Stromal cell of bone marrow (primary cell): ENCODE results near the gene CD160.
"Not testable (repeated sequence)": the region's sequence is repeated elsewhere in the genome, so short reads cannot be mapped to it uniquely, and the experiment has no call there.

Source experiments
- DNase-seq: peaks from one replicate; pipeline ENCODE4 v3.0.0-alpha.2; 2012; ENCODE audit warnings: low read depth

Gene CD160

DNA sequence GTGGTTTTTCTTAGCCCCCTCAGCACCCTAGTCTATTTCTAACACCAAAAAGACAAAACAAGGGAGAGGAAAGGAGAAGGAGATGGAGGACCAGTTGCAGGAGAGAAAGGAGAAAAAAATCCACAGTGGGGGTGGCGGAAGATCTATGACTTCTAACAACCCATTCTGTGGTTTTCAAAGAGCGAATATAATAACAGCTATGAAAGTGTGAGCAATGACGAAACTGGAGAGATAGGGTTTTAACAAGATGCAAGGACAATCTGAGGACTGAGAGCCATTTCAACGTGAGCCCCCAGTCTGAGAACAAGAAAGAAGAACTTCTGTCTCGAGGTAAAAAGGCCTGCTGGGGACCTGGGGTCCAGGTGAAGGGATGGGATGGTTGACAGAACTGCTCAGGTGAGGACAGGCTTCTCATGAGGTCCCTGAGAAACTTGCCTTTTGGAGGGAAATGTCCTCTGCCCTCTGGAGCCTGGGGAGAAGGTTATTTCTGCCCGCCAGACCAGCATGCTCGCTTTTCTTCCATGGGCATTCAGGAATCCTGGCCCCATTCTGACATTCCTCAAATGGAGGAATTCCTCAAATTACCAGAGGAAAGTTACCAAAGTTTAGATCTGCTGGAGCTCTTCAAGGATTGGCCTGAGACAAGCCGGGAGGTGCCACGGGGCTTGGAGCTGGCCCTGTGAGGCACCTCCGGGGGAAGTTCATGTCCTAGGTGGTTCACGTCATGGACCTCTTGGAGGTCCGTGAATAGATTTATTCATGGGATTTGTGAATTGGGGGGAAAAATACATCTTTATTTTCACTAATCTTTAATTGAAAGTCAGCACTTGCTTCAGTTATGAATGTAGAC lies at the start of gene CD160:
Gene CD160, plus strand, starts transcription at position 270 of the 850 bp plus-strand sequence. CDS start 8,829 bp downstream, outside the sequence.
- no peak for DNase-seq

DNA sequence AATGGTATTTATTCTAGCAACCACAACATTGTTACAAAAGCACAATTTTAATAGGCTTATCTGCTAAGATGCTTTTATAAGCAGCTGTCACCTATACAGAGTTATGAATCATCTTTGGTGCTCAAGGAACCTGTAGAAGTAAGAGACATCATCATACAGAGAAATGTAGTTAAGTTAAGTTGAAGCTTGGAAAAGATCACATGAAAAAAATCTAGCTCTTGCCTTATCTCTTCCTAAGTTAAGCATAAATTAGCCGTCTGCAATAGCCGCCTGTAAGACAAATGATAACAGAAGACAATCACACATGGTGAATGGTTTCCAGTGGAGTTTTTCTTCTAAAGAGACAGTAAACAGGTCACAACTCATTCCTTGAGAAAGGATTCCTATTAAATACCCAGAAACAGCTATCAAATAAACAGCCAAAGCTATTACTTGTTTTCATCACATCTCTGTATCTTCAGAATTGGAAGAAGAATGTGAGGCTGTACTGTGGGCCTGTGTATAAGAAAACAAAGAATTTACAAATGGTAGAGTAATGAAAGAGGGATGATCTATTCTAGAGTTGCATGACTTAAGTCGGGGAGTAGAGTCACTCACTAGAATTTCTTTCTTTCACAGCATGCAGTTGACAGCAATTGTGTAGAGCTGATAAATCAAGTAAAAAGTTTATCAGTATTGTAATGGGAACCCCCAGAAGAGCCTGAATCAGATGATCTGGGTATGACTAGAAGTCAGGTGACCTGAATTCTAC lies 48.1 kb upstream of the CD160 start:
- not testable (repeated sequence) for DNase-seq

GRCh38 chr1:145673217-145673616 lies 46.1 kb upstream of the CD160 start:
- DNase-seq, result not testable (repeated sequence)

DNA sequence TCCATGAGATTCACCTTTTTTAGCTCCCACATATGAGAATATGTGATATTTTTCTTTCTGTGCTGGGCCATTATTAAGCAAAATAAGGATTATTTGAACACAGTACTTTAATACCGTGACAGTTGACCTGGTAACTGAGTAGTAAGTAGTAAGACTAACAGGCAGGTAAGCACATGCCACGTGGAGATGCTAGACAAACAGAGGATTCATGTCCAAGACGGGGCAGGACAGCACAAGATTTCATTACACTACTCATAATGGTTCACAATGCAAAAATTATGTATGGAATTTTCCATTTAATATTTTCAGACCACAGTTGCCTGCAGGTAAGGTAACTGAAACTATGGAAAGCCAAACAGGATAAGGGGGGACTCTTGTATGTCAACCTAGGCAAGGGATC lies 34.4 kb upstream of the CD160 start:
- DNase-seq, result not testable (repeated sequence)

DNA sequence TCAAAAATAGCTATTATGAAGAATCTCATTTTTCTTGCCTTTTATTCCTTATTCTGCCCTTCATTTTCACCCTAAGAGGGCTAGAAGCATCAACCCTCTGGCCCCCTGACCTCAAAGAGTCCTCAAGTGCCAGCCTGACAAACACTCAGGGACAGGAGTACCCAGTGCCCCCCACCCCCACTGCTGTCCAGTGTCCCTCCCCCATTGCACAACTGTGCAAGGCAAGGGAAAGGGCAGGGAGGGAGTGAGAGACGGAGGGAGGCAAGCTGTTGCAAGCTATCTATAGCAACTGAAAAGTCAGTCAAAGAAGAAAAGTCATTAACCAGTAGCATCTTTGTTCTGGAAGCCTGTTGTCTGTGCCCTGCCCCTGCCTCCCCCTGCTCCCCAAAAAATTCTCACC lies 33.2 kb upstream of the CD160 start:
- not testable (repeated sequence) for DNase-seq

GRCh38 chr1:145688328-145688727 lies 31.0 kb upstream of the CD160 start:
- DNase-seq, result no peak

DNA sequence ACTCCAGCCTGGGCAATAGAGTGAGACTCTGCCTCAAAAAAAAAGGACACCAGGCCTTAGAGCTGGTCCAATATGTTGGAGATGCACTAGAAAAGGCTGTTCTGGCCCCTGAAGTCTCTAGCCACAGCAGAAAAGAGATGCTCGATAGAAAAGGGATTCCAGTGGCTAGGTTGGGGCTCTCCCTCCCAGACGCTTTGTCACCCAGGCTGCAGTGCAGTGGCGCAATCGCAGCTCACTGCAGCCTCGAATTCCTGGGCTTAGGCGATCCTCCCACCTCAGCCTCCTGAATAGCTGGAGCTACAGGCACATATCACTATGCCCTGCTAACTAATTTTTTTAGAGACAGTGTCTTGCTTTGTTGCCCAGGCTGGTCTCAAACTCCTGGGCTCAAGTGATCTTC lies 30.4 kb upstream of the CD160 start:
- no peak for DNase-seq

GRCh38 chr1:145689922-145690321 lies 29.4 kb upstream of the CD160 start:
- DNase-seq, result no peak

DNA sequence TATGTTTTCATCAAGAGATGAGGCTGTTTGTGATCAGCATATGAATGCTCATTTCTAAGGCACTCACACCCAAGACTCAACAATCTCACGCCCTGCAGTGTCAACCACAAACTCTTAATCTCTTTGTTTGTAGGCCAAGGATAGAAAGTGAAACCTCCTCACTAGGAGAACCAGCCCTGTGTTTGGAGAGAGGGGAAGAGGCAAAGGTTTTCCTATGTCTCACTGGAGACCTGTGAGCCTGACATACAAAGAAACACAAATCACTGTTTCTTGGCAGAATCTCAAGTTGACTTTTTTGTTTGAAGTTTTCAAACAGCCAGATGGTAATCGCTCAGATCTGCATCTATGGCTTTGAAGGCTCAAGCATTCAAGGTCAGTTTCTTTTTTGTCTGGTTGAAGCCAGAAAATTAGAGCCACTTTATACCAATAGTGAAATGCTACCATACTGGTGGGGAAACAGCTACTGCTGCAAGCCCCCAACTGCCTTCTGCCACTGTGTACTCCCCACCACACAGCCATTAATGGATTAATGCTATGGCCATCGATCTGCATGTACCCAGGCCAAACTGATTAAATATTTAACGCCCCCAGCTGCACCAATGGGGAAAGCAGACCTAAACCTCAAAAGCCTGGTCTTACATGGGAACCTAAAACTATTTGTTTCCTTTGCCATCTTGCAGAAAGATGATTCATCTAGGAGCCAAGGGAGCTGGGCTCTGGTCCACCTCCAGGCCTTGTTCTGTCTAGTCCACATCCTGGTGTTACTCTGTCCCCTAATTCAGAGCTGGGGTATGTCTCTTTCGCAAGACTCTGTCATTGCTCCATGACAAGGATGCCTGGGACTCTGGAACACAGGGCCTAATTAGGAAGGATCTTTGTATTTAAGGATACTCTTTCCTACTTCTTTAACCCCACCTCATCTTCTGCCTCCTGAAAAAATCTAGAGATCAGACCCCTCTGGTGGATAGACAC lies 28.4 kb upstream of the CD160 start:
- DNase-seq, result peak; percentile 35

DNA sequence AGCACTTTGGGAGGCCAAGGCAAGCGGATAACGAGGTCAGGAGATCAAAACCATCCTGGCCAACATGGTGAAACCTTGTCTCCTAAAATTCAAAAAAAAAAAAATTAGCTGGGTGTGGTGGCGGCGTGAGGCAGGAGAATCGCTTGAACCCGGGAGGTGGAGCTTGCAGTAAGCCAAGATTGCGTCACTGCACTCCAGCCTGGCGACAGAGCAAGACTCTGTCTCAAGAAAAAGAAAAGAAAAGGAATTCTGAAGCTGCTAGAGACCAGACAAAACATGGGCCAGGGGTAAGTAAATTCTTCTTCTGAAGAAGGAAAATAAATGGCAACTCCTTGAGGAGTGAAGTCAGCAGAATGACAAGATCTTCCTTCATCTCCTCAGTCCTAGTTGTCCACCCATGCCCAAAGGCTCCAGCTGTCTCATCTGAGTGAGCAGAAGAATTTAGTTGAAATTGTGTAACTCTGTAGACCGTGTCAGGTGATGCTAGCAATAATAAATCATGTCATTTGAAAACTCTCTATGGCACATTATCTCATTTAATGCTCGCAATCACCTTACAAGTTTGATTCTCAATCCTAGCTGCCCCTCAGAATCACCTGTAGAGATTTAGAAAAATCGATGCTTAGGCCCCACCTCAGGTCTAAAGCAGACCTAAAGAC lies 26.4 kb upstream of the CD160 start:
- DNase-seq, result no peak

DNA sequence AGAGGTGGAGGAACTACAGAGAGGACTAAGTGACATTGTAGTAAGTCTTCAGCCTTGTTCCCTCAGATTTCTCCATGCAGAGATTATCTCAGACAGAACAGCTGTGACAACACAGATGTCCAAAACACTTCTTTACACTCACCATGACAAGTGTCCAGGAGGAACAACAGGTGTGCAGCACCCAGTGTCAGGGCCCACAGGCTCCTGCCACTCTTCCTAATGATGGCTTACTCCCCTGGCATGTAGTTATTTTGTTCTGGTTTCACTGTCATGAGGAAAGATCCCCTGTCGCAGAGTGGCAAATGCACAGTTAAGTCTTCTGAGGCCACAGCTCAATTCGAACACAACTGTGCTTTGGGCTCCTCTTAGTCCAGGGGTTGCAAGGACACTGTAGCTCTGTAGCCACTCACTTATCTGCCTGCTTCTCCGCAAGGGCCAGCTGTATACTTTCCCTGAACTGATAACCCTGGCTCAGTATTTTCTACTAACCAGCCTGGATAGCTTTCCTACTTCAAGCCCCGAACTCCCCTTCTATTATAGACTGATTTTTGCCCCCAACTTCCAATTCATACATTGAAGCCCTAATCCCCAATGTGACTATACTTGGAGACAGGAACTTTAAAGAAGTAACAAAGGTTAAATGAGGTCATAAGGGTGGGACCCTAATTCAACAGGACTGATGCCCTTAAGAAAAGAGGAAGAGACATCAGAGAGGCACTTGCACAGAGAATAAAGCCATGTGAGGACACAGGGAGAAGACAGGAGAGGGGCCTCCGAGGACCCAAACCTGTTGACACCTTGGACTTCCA lies 23.3 kb upstream of the CD160 start:
- no peak for DNase-seq

DNA sequence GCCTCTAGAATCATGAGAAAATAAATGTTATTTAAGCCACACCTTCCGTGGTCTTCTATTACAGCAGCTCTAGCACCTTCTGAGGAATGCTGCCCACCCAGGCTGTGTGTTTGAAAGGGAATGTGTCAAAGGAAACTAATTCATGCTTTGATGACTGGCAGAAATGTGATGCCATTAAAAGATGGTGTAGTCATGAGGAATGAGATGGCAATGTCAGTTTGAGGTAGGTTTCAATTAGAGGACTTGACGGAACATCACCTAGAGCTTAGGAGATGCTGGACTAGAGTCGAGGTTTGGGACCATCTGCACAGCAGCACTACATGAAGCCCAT lies 22.7 kb upstream of the CD160 start:
- DNase-seq, result no peak

GRCh38 chr1:145701306-145701862 lies 17.9 kb upstream of the CD160 start:
- DNase-seq, result no peak

- no peak for DNase-seq
Measured at GRCh38 chr1:145702052-145702451, 17.2 kb upstream of the CD160 start.

DNA sequence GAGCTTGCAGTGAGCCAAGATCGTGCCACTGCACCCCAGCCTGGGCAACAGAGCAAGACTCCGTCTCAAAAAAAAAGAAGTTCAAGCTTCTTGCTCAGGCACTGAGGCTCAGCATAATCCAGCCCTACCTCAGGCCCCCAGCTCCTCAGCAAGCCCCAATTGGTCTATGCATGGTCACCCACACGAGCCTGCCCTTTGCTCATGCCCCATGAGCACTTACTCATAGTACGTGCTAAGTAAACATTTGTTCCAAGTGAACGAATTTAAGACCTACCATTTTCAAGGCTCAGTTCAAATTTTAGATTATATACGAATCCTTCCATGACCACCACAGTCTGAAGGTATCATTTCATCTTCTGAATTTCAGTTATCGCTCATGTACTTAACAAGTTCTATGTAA lies 16.5 kb upstream of the CD160 start:
- no peak for DNase-seq

DNA sequence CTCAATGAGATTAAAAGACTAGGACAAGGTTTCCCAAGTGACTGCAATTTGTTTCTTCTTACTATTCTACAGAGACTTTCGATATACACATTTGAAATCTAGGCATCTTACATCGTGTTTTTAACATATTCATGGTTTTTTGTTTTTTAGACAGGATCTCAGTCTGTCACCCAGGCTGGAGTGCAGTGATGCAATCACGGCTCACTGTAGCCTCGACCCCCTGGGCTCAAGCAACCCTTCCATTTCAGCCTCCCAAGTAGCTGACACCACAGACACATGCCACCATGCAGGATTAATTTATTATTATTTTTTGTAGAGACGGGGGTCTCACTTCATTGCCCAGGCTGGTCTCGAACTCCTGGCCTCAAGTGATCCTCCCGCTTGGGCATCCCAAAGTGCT lies 13.7 kb upstream of the CD160 start:
- no peak for DNase-seq

DNA sequence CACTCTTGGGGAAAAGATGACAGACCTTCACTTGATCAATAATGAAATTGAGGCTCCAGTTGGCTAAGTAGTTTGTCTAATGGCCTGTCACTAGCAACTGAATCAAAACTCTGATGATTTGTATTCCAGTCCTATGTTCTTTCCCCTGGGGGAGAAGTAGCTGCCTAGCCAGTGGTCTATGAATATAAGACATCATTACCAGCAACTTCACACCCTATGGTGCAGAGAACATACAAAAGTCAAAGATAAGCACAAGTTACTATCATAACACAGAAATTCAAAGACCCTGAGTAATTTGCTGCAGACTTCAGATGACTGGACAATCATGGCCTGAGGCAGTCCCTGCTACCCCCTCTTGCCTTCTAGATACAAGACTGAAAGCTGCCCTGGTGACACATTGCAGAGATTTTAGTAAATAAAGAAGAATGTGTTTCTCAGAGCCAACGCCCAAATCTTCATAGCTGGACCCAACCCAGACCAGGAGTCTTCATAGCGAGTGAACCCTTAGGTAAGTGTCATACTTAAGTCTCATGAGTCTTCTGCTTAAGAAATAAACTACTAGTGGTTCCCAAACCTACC lies 13.1 kb upstream of the CD160 start:
- no peak for DNase-seq

GRCh38 chr1:145707183-145707867 lies 12.0 kb upstream of the CD160 start, which contains the start of gene PDZK1:
TSS of gene PDZK1 (minus strand) at chr1:145707368. CDS start at chr1:145688021, 19,347 bp downstream.
- DNase-seq, result no peak

DNA sequence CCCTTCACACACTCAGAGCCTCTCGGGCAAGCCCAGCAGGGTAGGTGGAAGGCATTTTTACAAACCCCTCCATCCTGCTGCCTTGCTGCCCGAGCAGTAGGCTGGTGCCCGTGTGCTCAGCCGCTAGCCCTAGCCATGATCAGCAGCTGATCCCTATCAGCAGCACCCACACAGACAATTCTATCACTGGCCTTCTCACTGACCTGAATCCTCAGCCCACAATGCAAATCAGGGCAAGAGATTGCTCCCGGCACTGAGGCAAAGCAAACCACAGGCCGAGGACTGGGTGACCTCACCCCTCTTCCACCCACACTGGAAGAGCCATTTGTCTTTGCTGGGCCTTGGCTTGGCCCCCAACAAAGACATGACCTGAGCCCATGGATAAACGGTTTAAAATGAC lies 11.2 kb upstream of the CD160 start:
- DNase-seq, result no peak
